GM21723 (cell line): ENCODE measurements around the gene CCDC17.

Experiments
- ATAC-seq: cut with Tn5 transposase; IDR thresholded peaks from one replicate; pipeline ENCODE4 v1.9.1; 2021; ENCODE audit warnings: mild to moderate bottlenecking, moderate library complexity; ENCODE audit not compliant: unreplicated experiment

CCDC17 gene

GRCh38 chr1:45623972-45624371, at the start of gene CCDC17:
CCDC17 (minus strand) TSS chr1:45624054; CDS start chr1:45623909, 145 bp downstream.
- no peak for ATAC-seq

- ATAC-seq: no peak
Observed at GRCh38 chr1:45669859-45670655, 46.2 kb upstream of the CCDC17 start.

- ATAC-seq: no peak
Observed at GRCh38 chr1:45669379-45669778, 45.5 kb upstream of the CCDC17 start.

GRCh38 chr1:45668526-45668925, 44.7 kb upstream of the CCDC17 start:
- no peak for ATAC-seq

- ATAC-seq: no peak
Observed at GRCh38 chr1:45667321-45668111, 43.7 kb upstream of the CCDC17 start.

GRCh38 chr1:45666836-45667235, 43.0 kb upstream of the CCDC17 start:
- ATAC-seq: no peak

- no peak for ATAC-seq
Observed at GRCh38 chr1:45660336-45660735, 36.5 kb upstream of the CCDC17 start.

GRCh38 chr1:45659222-45659621, 35.4 kb upstream of the CCDC17 start:
- ATAC-seq: no peak

GRCh38 chr1:45658171-45658570, 34.3 kb upstream of the CCDC17 start:
- no peak for ATAC-seq

GRCh38 chr1:45656573-45657226, 32.8 kb upstream of the CCDC17 start:
- no peak for ATAC-seq

- ATAC-seq: no peak
Observed at GRCh38 chr1:45654540-45655280, 30.9 kb upstream of the CCDC17 start.

- ATAC-seq: no peak
Observed at GRCh38 chr1:45647248-45648021, 23.6 kb upstream of the CCDC17 start.

- no peak for ATAC-seq
Observed at GRCh38 chr1:45644661-45645060, 20.8 kb upstream of the CCDC17 start.

GRCh38 chr1:45643978-45644377, 20.1 kb upstream of the CCDC17 start:
- no peak for ATAC-seq

GRCh38 chr1:45643321-45643720, 19.5 kb upstream of the CCDC17 start:
- ATAC-seq: no peak

- ATAC-seq: no peak
Observed at GRCh38 chr1:45640293-45640692, 16.4 kb upstream of the CCDC17 start.

- no peak for ATAC-seq
Observed at GRCh38 chr1:45635211-45635610, 11.4 kb upstream of the CCDC17 start.

GRCh38 chr1:45630429-45630828, 6.6 kb upstream of the CCDC17 start:
- ATAC-seq: no peak

GRCh38 chr1:45629035-45629434, 5.2 kb upstream of the CCDC17 start:
- no peak for ATAC-seq
